HG03045 (cell line): ENCODE results near the gene ROR2.
A peak's percentile ranks its signal among the peaks of the same experiment; 100 is the strongest.

ENCODE experiments used
- ATAC-seq: cut with Tn5 transposase; IDR thresholded peaks from one replicate; pipeline ENCODE4 v1.9.1; 2021; ENCODE audit warnings: mild to moderate bottlenecking, moderate library complexity; ENCODE audit not compliant: unreplicated experiment

ROR2 gene

GRCh38 chr9:91778031-91778430, 172.0 kb downstream of the ROR2 start:
- ATAC-seq = no peak

- no peak for ATAC-seq
Observed at GRCh38 chr9:91777292-91777830, 172.7 kb downstream of the ROR2 start.

GRCh38 chr9:91776409-91777291, 173.4 kb downstream of the ROR2 start:
- ATAC-seq = no peak

- ATAC-seq = no peak
Observed at GRCh38 chr9:91775708-91776028, 174.4 kb downstream of the ROR2 start.

- ATAC-seq = no peak
Observed at GRCh38 chr9:91775011-91775707, 174.9 kb downstream of the ROR2 start.

- no peak for ATAC-seq
Observed at GRCh38 chr9:91773156-91773555, 176.9 kb downstream of the ROR2 start.

- ATAC-seq = no peak
Observed at GRCh38 chr9:91771864-91772263, 178.2 kb downstream of the ROR2 start.

- no peak for ATAC-seq
Observed at GRCh38 chr9:91771027-91771426, 179.0 kb downstream of the ROR2 start.

GRCh38 chr9:91770229-91770628, 179.8 kb downstream of the ROR2 start:
- no peak for ATAC-seq

GRCh38 chr9:91768977-91769916, 180.8 kb downstream of the ROR2 start:
- ATAC-seq = no peak

GRCh38 chr9:91768507-91768906, 181.5 kb downstream of the ROR2 start:
- ATAC-seq = no peak

- no peak for ATAC-seq
Observed at GRCh38 chr9:91766315-91767069, 183.5 kb downstream of the ROR2 start.

- no peak for ATAC-seq
Observed at GRCh38 chr9:91765296-91765695, 184.7 kb downstream of the ROR2 start.

GRCh38 chr9:91764661-91765060, 185.4 kb downstream of the ROR2 start:
- ATAC-seq = no peak

- ATAC-seq = no peak
Observed at GRCh38 chr9:91761362-91761761, 188.7 kb downstream of the ROR2 start.

- no peak for ATAC-seq
Observed at GRCh38 chr9:91760906-91761305, 189.1 kb downstream of the ROR2 start.

- ATAC-seq = peak; percentile 42
Observed at GRCh38 chr9:91758491-91758981, 191.5 kb downstream of the ROR2 start.

- no peak for ATAC-seq
Observed at GRCh38 chr9:91757782-91758181, 192.2 kb downstream of the ROR2 start.

GRCh38 chr9:91756510-91756780, 193.6 kb downstream of the ROR2 start:
- ATAC-seq = no peak

- ATAC-seq = no peak
Observed at GRCh38 chr9:91755761-91756509, 194.1 kb downstream of the ROR2 start.
